Measurements from ENCODE around the gene RAPGEF2.
"Not testable (repeated sequence)": the region's sequence is repeated elsewhere in the genome, so short reads cannot be mapped to it uniquely, and the experiment has no call there.

The RAPGEF2 gene

GRCh38 chr4:159101988-159102621 lies 774 bp upstream of the RAPGEF2 start:
- DNase-seq: no peak

- no peak for DNase-seq
Measured at GRCh38 chr4:159103384-159103990, 608 bp downstream of the RAPGEF2 start.

GRCh38 chr4:159104694-159105414 lies 2.0 kb downstream of the RAPGEF2 start:
- DNase-seq: peak; percentile 35 to 36

GRCh38 chr4:159105761-159106243 lies 2.9 kb downstream of the RAPGEF2 start:
- DNase-seq: peak; percentile 39 to 65

GRCh38 chr4:159106636-159107035 lies 3.8 kb downstream of the RAPGEF2 start:
- DNase-seq: no peak

- DNase-seq: no peak
Measured at GRCh38 chr4:159107203-159107925, 4.5 kb downstream of the RAPGEF2 start.

GRCh38 chr4:159108124-159108523 lies 5.2 kb downstream of the RAPGEF2 start:
- DNase-seq: no peak

- DNase-seq: no peak
Measured at GRCh38 chr4:159110961-159111360, 8.1 kb downstream of the RAPGEF2 start.

- no peak for DNase-seq
Measured at GRCh38 chr4:159111416-159111815, 8.5 kb downstream of the RAPGEF2 start.

GRCh38 chr4:159113366-159113765 lies 10.5 kb downstream of the RAPGEF2 start:
- not testable (repeated sequence) for DNase-seq

GRCh38 chr4:159116098-159116497 lies 13.2 kb downstream of the RAPGEF2 start:
- not testable (repeated sequence) for DNase-seq

GRCh38 chr4:159116693-159117092 lies 13.8 kb downstream of the RAPGEF2 start:
- not testable (repeated sequence) for DNase-seq

GRCh38 chr4:159117564-159117963 lies 14.7 kb downstream of the RAPGEF2 start:
- DNase-seq: no peak

GRCh38 chr4:159117968-159118367 lies 15.1 kb downstream of the RAPGEF2 start:
- no peak for DNase-seq

GRCh38 chr4:159121371-159121770 lies 18.5 kb downstream of the RAPGEF2 start:
- no peak for DNase-seq

GRCh38 chr4:159126716-159127115 lies 23.8 kb downstream of the RAPGEF2 start:
- DNase-seq: no peak

- no peak for DNase-seq
Measured at GRCh38 chr4:159127745-159128518, 25.1 kb downstream of the RAPGEF2 start.

GRCh38 chr4:159129814-159130550 lies 27.1 kb downstream of the RAPGEF2 start:
- no peak for DNase-seq

GRCh38 chr4:159131564-159131963 lies 28.7 kb downstream of the RAPGEF2 start:
- no peak for DNase-seq

GRCh38 chr4:159134429-159134828 lies 31.6 kb downstream of the RAPGEF2 start:
- DNase-seq: no peak

GRCh38 chr4:159137176-159137575 lies 34.3 kb downstream of the RAPGEF2 start:
- no peak for DNase-seq

GRCh38 chr4:159138436-159138835 lies 35.6 kb downstream of the RAPGEF2 start:
- DNase-seq: no peak

Measured in AML-193 (cell line).